ELR (cell line): Measurements from ENCODE around the gene TEX50.
"Not testable (repeated sequence)": the region's sequence is repeated elsewhere in the genome, so short reads cannot be mapped to it uniquely, and the experiment has no call there.

Experiments
- DNase-seq: peaks from one replicate; pipeline ENCODE4 v3.0.0-alpha.2; 2015; ENCODE audit warnings: low read depth

Gene TEX50

DNA sequence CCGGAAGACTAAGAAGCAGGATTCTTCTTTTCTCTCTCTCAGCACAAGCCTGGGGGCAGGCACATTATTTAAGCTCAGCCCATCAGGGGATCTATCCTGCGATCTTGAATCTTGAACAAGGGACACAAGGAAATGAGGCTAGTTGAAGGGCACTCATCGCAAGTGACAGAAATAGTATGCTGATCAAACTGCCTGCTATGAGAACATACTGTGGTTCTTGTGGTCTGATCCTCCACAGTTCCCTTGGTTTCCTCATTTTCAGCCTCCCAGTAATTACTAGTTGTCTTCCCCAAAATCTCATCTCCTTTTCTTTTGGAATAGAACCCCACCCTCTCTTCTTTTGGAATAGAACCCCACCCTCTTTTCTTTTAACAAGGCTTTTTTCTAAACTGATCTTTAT lies 28.0 kb downstream of the TEX50 start:
- no peak for DNase-seq

DNA sequence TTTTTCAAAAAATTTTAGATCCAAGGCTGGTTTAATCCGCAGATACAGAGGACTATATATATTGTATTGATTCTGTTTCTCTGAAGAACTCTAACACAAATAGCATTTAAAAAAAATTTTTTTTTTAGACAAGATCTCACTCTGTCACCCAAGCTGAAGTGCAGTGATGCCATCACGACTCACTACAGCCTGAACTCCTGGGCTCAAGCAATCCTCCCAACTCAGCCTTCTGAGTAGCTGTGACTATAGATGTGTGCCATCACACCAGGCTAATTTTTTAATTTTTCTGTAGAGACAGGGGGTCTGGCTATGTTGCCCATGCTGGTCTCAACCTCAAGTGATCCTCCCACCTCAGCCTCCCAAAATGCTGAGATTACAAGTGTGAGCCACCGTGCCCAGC lies 31.5 kb downstream of the TEX50 start:
- DNase-seq = peak; percentile 79

DNA sequence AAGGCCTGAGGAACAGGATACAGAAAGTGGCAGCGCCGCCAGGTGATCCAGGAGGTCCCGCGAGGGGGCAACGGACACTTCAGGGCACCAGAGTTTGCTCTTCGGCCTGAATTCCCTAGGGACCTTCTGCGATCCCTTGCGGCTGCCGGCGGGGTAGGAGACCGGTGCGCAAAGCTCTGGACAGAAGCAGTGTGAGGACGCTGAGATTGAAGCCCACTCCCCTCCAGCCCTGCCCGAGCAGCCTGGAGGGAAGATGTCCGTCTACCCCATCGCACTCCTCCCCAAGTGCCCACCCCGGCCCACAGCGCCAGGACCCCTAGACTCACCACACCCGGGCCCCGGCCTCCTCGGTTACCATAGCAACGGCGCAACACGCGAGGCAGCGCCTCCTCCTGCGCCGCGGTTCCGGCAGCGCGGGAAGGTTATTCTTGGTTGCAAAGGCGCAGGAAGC lies 34.4 kb downstream of the TEX50 start, which contains the start of gene ANKRD45:
ANKRD45 (minus strand) TSS at position 361 of the 451 bp plus-strand sequence. CDS start 10,433 bp downstream, outside the sequence.
- peak; percentile 84 for DNase-seq

DNA sequence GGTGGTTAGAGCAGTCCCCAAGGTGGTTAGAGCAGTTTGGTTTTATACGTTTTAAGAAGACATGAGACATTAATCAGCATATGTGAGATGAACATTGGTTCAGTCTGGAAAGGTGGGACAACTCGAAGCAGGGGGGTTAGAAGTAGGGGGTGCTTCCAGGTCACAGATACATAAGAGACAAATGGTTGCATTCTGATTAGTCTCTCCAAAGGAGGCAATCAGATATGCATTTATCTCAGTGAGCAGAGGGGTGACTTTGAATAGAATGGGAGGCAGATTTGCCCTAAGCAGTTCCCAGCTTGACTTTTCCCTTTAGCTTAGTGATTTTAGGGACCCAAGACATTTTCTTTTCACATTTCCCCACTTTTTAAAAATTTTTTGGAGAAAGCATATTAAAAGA lies 39.4 kb downstream of the TEX50 start:
- not testable (repeated sequence) for DNase-seq

DNA sequence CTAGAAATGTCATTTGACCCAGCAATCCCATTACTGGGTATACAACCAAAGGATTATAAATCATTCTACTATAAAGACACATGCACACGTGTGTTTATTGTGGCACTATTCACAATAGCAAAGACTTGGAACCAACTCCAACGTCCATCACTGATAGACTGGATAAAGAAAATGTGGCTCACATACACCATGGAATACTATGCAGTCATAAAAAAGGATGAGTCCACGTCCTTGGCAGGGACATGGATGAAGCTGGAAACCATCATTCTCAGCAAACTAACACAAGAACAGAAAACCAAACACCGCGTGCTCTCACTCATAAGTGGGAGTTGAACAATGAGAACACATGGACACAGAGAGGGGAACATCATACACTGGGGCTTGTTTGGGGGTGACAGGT lies 45.0 kb downstream of the TEX50 start:
- DNase-seq = not testable (repeated sequence)

DNA sequence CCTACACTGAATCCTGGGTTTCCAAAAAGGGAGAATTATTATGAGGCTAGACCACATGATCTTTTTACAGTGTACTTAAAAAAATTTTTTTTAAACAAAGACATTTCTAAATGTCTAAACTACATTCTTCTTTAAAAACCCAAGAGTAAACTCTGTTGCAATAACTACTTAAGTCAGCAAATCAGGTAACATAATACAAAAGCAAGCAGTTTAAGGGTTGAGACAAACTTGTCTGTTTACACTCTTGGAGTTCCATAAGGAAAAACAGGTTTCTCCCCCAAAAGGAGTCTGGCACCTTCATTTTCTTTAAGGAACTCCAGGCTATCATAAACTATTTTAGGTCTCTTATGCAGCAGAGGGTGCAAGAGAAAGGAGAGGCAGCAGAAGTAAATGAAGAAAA lies 47.0 kb downstream of the TEX50 start:
- no peak for DNase-seq

DNA sequence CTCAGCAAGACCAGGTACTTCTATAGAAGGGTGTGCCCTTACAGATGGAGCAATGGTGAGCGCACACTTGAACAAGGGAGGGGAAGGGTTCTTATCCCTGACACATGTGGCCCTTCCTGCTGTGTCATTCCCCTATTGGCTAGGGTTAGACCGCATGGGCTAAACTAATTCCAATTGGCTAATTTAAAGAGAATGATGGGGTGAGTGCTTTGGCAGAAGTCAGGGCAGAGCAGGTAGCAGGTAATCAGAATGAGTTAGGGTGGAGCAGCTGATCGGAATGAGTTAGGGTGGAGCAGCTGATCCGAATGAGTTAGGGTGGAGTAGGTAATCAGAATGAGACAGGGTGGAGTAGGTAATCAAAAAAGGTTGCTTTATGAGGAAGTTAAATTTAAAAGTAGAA lies 48.7 kb downstream of the TEX50 start:
- DNase-seq = not testable (repeated sequence)

DNA sequence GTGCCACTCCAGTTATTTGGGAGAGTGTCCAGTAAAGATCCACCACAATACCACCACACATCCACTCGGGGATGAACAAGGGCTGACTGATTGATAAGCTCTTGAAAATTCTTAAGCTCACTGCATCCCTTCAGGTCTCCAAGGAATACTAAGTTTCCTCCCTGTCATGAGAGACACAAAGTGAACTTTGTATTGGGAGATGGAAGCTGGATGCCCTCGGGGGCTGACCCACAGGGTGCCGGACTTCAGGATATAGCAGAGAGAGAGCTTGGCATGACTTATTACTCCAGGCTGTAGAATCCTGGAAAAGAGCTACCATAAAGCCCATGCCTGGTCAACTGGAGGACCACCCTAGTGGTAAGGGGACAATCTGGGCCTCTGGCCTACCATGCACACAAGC lies 50.0 kb downstream of the TEX50 start:
- DNase-seq = not testable (repeated sequence)
